Neural crest cell (in vitro differentiated cells): Measurements from ENCODE around the gene HDAC4. TPM values are rescaled to one million over a fixed set of nuclear protein-coding genes. Genes with fewer than 3 reads are reported as not detected.
A peak's percentile ranks its signal among the peaks of the same experiment; 100 is the strongest.

Source experiments
- DNase-seq: peaks from one replicate; pipeline ENCODE4 v3.0.0; 2021; ENCODE audit warnings: low read depth, mixed read lengths, low spot score
- H3K27ac Mint-ChIP-seq: one replicate; pipeline ENCODE4 v1.8.0; 2021; ENCODE audit warnings: mild to moderate bottlenecking, mixed read lengths; ENCODE audit not compliant: unreplicated experiment
- H3K27me3 Mint-ChIP-seq: 2 replicates; pipeline ENCODE4 v1.8.0; 2021; ENCODE audit warnings: low read depth, mild to moderate bottlenecking, mixed read lengths
- H3K36me3 Mint-ChIP-seq: 2 replicates; pipeline ENCODE4 v1.8.0; 2021; ENCODE audit warnings: low read depth, mild to moderate bottlenecking, mixed read lengths
- H3K4me1 Mint-ChIP-seq: 2 replicates; pipeline ENCODE4 v1.8.0; 2021; ENCODE audit warnings: mixed read lengths
- H3K4me3 Mint-ChIP-seq: one replicate; pipeline ENCODE4 v1.8.0; 2021; ENCODE audit warnings: mild to moderate bottlenecking, mixed read lengths
- H3K9me3 Mint-ChIP-seq: 2 replicates; pipeline ENCODE4 v1.8.0; 2021; ENCODE audit warnings: mixed read lengths
- total RNA-seq: library from RNA; stranded (reverse); gene quantifications from 2 replicates; pipeline ENCODE4 v1.2.1, GENCODE V29; 2021
- TF ChIP-seq, protein P1 (sequence below): fragments of 200-600 bp; sonication (generic); conservative IDR thresholded peaks from 2 replicates; pipeline ENCODE4 v1.5.0; 2021; ENCODE audit warnings: antibody characterized with exemption, mild to moderate bottlenecking

The HDAC4 gene
- total RNA-seq, 1 donor from 2014 or later: 52.1 TPM

DNA sequence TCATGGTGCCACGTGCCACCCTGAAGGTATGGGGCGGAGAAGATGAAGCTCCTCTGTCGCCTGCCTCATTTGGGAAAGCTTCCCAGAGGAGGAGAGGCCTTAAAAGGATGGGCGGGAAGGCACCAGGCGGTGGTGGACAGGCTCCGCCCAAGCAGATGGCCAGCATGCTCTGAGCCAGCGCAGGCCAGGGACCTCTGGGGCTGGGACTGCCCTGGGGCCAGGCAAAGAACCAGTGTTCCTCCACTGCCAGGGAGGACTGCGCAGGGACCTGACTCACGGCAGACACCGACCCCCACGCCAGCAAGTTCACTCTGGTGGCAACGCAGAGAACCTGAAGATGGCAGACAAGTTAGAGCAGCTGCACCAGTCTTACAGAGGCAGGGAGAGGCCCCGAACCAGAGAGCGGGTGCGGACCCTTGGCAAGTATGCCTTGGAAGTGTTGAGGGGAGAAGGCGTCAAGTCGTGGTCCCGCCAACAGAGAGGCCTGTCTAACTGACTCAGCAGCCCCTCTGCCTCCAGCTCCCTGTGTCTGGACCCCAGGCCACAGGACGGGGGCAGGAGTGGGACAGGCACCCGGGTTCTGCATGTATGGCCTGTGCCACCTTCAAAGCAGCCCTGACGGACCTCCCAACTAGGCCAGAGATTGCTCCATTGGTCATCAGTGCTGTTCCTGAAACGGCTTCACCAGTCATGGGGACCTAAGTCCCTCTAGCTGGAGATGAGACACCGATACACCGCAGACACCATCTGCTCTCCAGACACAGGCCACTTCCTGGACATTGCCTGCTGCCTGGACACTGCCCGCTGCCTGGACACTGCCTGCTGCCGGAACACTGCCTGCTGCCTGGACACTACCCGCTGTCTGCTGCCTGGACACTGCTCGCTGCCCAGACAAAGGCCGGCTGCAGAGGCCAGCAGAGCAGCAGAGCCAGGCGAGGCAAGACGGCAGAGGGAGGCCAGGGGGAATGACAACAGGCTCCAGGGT is 124.7 kb downstream of the HDAC4 start:
- Mint-ChIP-seq H3K9me3 (no peaks in the 10 kb centered on the region), H3K27ac (peak overlapping the region; percentile 86), H3K4me1 (peaks cover 70% of the 10 kb centered on the region), H3K27me3 (no peaks in the 10 kb centered on the region), H3K4me3 (no peak overlapping the region), H3K36me3 (no peaks in the 10 kb centered on the region)
- TF ChIP-seq, protein P1, sequence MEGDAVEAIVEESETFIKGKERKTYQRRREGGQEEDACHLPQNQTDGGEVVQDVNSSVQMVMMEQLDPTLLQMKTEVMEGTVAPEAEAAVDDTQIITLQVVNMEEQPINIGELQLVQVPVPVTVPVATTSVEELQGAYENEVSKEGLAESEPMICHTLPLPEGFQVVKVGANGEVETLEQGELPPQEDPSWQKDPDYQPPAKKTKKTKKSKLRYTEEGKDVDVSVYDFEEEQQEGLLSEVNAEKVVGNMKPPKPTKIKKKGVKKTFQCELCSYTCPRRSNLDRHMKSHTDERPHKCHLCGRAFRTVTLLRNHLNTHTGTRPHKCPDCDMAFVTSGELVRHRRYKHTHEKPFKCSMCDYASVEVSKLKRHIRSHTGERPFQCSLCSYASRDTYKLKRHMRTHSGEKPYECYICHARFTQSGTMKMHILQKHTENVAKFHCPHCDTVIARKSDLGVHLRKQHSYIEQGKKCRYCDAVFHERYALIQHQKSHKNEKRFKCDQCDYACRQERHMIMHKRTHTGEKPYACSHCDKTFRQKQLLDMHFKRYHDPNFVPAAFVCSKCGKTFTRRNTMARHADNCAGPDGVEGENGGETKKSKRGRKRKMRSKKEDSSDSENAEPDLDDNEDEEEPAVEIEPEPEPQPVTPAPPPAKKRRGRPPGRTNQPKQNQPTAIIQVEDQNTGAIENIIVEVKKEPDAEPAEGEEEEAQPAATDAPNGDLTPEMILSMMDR: no peak
- DNase-seq: no peak

GRCh38 chr2:239275044-239275685 is 125.7 kb downstream of the HDAC4 start:
- Mint-ChIP-seq H3K27ac (peak overlapping the region; percentile 86), H3K4me3 (no peak overlapping the region), H3K27me3 (no peaks in the 10 kb centered on the region), H3K9me3 (no peaks in the 10 kb centered on the region), H3K4me1 (peaks cover 75% of the 10 kb centered on the region), H3K36me3 (no peaks in the 10 kb centered on the region)
- TF ChIP-seq, protein P1: no peak
- no peak for DNase-seq

- Mint-ChIP-seq H3K4me1 (peaks cover 77% of the 10 kb centered on the region), H3K27me3 (no peaks in the 10 kb centered on the region), H3K27ac (peak overlapping the region; percentile 70), H3K36me3 (no peaks in the 10 kb centered on the region), H3K9me3 (no peaks in the 10 kb centered on the region), H3K4me3 (peak overlapping the region; percentile 47)
- no peak for DNase-seq
- TF ChIP-seq, protein P1: no peak
Measured at GRCh38 chr2:239274391-239275043, 126.3 kb downstream of the HDAC4 start.

DNA sequence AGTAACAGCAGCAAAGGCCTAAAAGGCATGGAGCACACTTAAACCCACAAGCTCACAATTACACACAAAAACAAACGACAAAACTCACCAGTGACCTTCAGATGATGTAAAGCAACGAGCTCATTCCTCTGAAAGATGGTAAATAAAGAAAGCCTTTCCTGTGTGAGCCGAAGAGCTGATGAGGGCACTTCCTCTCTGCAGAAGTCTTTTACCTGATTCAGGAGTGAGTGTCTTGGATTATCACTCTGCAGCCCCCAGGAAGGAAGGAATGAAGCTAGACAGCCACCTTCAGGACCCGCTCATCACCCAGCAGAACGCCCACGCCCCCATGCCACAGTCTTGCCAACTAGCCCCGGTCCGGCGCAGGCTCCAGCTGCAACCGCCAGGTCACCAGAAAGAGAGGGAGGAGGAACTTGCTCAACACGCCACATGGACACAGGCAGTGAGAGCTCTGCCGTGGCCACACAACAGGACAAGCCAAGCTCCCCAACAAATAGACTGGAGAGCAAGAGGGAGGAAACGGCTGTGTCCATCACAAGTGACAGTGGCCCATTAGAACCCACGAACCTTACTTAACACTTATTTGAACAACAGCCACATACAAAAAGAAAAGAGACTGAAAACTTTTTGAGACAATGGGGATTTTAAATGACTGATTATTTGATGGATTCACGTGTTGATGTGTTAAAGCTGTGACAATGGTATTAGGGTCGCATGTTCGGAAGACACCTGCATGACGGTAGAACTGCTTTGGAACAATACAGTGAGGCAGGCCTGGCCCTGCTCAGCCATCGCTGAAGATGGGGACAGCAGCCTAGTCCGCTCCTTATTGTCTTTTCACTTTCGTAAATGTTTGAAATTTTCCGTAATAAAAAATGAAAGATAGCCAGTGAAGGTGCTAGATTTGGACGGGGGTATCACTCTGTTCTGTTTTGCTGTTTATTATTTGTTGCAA is 127.3 kb downstream of the HDAC4 start:
- DNase-seq: no peak
- Mint-ChIP-seq H3K9me3 (no peaks in the 10 kb centered on the region), H3K27me3 (no peaks in the 10 kb centered on the region), H3K36me3 (no peaks in the 10 kb centered on the region), H3K4me3 (peak overlapping the region; percentile 6), H3K27ac (peak overlapping the region; percentile 70), H3K4me1 (peaks cover 77% of the 10 kb centered on the region)
- TF ChIP-seq, protein P1: no peak
